Stomach (tissue), 9 donors: ENCODE results near the gene UBE2S. TPM values are rescaled to one million over a fixed set of nuclear protein-coding genes. Genes with fewer than 3 reads are reported as not detected.
"Not testable (repeated sequence)": the region's sequence is repeated elsewhere in the genome, so short reads cannot be mapped to it uniquely, and the experiment has no call there.

Experiments
- DNase-seq, 2 donors: peaks; one replicate each; pipeline versions ENCODE4 v3.0.0 to v3.0.0-alpha.2; 2013 to 2019
- H3K27ac ChIP-seq, 5 donors: fragments of 200-600 bp in 4 of 5; sonication (generic) in 4 of 5; one replicate each; pipeline ENCODE4 v1.5.1; 2013 to 2019; ENCODE audit warnings: mild to moderate bottlenecking in 1 of 5, moderate library complexity in 1 of 5
- H3K27me3 ChIP-seq, 3 donors: fragments of 200-600 bp; sonication (generic); one replicate each; pipeline ENCODE4 v1.5.1; 2017 to 2019; ENCODE audit warnings: mixed run types in 1 of 3
- H3K36me3 ChIP-seq, 4 donors: fragments of 200-600 bp; sonication (generic); 1 replicate in 3 of 4; 2 replicates in 1 of 4; pipeline ENCODE4 v1.5.1; 2016 to 2019
- H3K4me1 ChIP-seq, 4 donors: fragments of 200-600 bp; sonication (generic); one replicate each; pipeline ENCODE4 v1.5.1; 2016 to 2019
- H3K4me3 ChIP-seq, 4 donors: fragments of 200-600 bp; sonication (generic) in 3 of 4; one replicate each; pipeline ENCODE4 v1.5.1; 2016 to 2019; ENCODE audit warnings: mild to moderate bottlenecking in 1 of 4
- H3K9me3 ChIP-seq, 4 donors: fragments of 200-600 bp; sonication (generic); one replicate each; pipeline ENCODE4 v1.5.1; 2016 to 2019
- CTCF ChIP-seq, 7 experiments: fragments of 450-650 bp in 4 of 7; fragments of 200-600 bp in 3 of 7; sonication (generic) in 3 of 7; IDR thresholded peaks; one replicate each; pipeline ENCODE4 v1.5.1; 2016 to 2019; ENCODE audit warnings: antibody characterized with exemption in 7 of 7, control low read depth in 2 of 7, mild to moderate bottlenecking in 1 of 7
- EP300 ChIP-seq: sonication (generic); formaldehyde crosslinking; IDR thresholded peaks from one replicate; pipeline ENCODE4 v1.6.1; 2017; ENCODE audit warnings: antibody characterized with exemption
- POLR2A ChIP-seq, 4 donors: fragments of 450-650 bp; IDR thresholded peaks; one replicate each; pipeline ENCODE4 v1.6.1; 2016; ENCODE audit warnings: antibody characterized with exemption in 4 of 4, control low read depth in 2 of 4, mild to moderate bottlenecking in 1 of 4, moderate library complexity in 1 of 4
- POLR2AphosphoS5 ChIP-seq, 3 donors: sonication (generic); formaldehyde crosslinking; IDR thresholded peaks; one replicate each; pipeline ENCODE4 v1.6.1; 2016; ENCODE audit warnings: antibody characterized with exemption in 3 of 3
- WGBS, 5 donors: extraction: QIAGEN DNeasy Blood & Tissue Kit in 3 of 5; methylation state at CpG; one replicate each; pipeline versions ENCODE4 v1.1.5 to v1.1.7; 2013 to 2018; 5-methylcytosine and 5-hydroxymethylcytosine counted together
- intact Hi-C: fragments of 100-400 bp; cut with DNase I; formaldehyde crosslinking; loops from one replicate; pipeline ENCODE4 v1.15.1; 2023; ENCODE audit warnings: low total_unique reads
- polyA plus RNA-seq, 3 donors: library from polyadenylated mRNA; stranded (reverse); fragments of 200-250 nt; gene quantifications; one replicate each; pipeline ENCODE4 v1.2.3, GENCODE V29; 2013
- total RNA-seq, 5 donors: library from RNA; depleted of rRNA; stranded (reverse); fragments of >200 nt; gene quantifications; one replicate each; pipeline versions ENCODE4 v1.1.0 to v1.2.3, GENCODE V29; 2014 to 2016
- donor health status: healthy with polysubstance abuse.
- donor health status: Bipolar disorder and iron deficiency.
- donor health status: healthy.

UBE2S gene
- total and polyA plus RNA-seq, 8 donors: 8.0 to 43.3 (median 13.1) TPM

GRCh38 chr19:55406826-55407549, 600 bp downstream of the UBE2S start:
- H3K27me3 ChIP-seq: no peaks in the 10 kb centered on the region
- intact Hi-C loops: no loop called here
- DNase-seq: peak; percentile 46 to 73
- H3K27ac ChIP-seq: peak overlapping the region; percentile 95 to 99 (median 98)
- H3K9me3 ChIP-seq: no peaks in the 10 kb centered on the region
- TF ChIP-seq EP300: no peak
- no peak for TF ChIP-seq CTCF (IDR thresholded peaks at IDR 0.05)
- no peak for TF ChIP-seq POLR2A (IDR thresholded peaks at IDR 0.05)
- no peak for TF ChIP-seq POLR2AphosphoS5 (IDR thresholded peaks at IDR 0.05)
- H3K36me3 ChIP-seq: peaks cover 30 to 43% (median 40%) of the 10 kb centered on the region in 4 donors
- WGBS, 5 donors: 9 to 16% (median 12%) methylated on average over 18 to 35 of the region's 35 CpGs
- peak overlapping the region; percentile 88 to 99 (median 94) for H3K4me3 ChIP-seq
- peaks cover 15 to 26% (median 22%) of the 10 kb centered on the region in 4 donors for H3K4me1 ChIP-seq

GRCh38 chr19:55406091-55406825, 1.3 kb downstream of the UBE2S start:
- peak overlapping the region in 1 of 5 donors; percentile 98 for H3K27ac ChIP-seq
- 79 to 85% (median 81%) methylated on average over 14 of the region's 14 CpGs for WGBS, 5 donors
- peak overlapping the region; percentile 88 to 99 (median 94) for H3K4me3 ChIP-seq

GRCh38 chr19:55405638-55406037, 1.9 kb downstream of the UBE2S start:
- peaks cover 15 to 26% (median 22%) of the 10 kb centered on the region in 4 donors for H3K4me1 ChIP-seq
- no peak for DNase-seq
- H3K4me3 ChIP-seq: peak overlapping the region in 1 of 4 donors; percentile 88
- intact Hi-C loops: no loop called here
- no peak overlapping the region for H3K27ac ChIP-seq
- no peaks in the 10 kb centered on the region for H3K27me3 ChIP-seq
- TF ChIP-seq POLR2AphosphoS5 (IDR thresholded peaks at IDR 0.05) (no peak), EP300 (no peak), CTCF (IDR thresholded peaks at IDR 0.05) (no peak), POLR2A (IDR thresholded peaks at IDR 0.05) (no peak)
- H3K9me3 ChIP-seq: no peaks in the 10 kb centered on the region
- H3K36me3 ChIP-seq: peaks cover 35 to 57% (median 53%) of the 10 kb centered on the region in 4 donors
- WGBS, 5 donors: 79 to 90% (median 87%) methylated on average over 5 of the region's 5 CpGs

More at GRCh38 chr19:55406091-55406825, 1.3 kb downstream of the UBE2S start:
- Histone ChIP-seq H3K27me3 (no peaks in the 10 kb centered on the region), H3K4me1 (peaks cover 15 to 26% (median 22%) of the 10 kb centered on the region in 4 donors), H3K36me3 (peaks cover 35 to 50% (median 47%) of the 10 kb centered on the region in 4 donors), H3K9me3 (no peaks in the 10 kb centered on the region)
- TF ChIP-seq CTCF (IDR thresholded peaks at IDR 0.05): no peak
- no peak for DNase-seq
- intact Hi-C loops: no loop called here

- intact Hi-C loops: no loop called here
- Histone ChIP-seq H3K9me3 (no peaks in the 10 kb centered on the region), H3K27me3 (no peaks in the 10 kb centered on the region), H3K4me1 (peaks cover 12 to 21% (median 20%) of the 10 kb centered on the region in 4 donors), H3K4me3 (no peak overlapping the region), H3K36me3 (peaks cover 35 to 66% (median 58%) of the 10 kb centered on the region in 4 donors), H3K27ac (no peak overlapping the region)
- WGBS, 5 donors: 75 to 92% (median 90%) methylated on average over 2 of the region's 2 CpGs
- no peak for DNase-seq
- TF ChIP-seq EP300 (no peak), CTCF (IDR thresholded peaks at IDR 0.05) (no peak), POLR2AphosphoS5 (IDR thresholded peaks at IDR 0.05) (no peak), POLR2A (IDR thresholded peaks at IDR 0.05) (no peak)
Measured at GRCh38 chr19:55402509-55402908, 5.1 kb downstream of the UBE2S start.

- H3K4me3 ChIP-seq, H3K9me3 ChIP-seq, intact Hi-C loops, DNase-seq, H3K27me3 ChIP-seq, H3K27ac ChIP-seq: not testable (repeated sequence)
- Histone ChIP-seq H3K4me1 (peaks cover 5 to 13% (median 10%) of the 10 kb centered on the region in 4 donors), H3K36me3 (peaks cover 35 to 65% (median 58%) of the 10 kb centered on the region in 4 donors)
- 79 to 93% (median 86%) methylated on average over 7 to 22 of the region's 28 CpGs for WGBS, 5 donors
Measured at GRCh38 chr19:55401390-55401789, 6.2 kb downstream of the UBE2S start.
